GM18498 (cell line): ENCODE data around the gene BYSL.
A peak's percentile ranks its signal among the peaks of the same experiment; 100 is the strongest.
"Not testable (repeated sequence)": the region's sequence is repeated elsewhere in the genome, so short reads cannot be mapped to it uniquely, and the experiment has no call there.

Experiments used
- ATAC-seq: cut with Tn5 transposase; IDR thresholded peaks from one replicate; pipeline ENCODE4 v1.9.1; 2021; ENCODE audit warnings: mild to moderate bottlenecking, moderate library complexity; ENCODE audit not compliant: unreplicated experiment

BYSL gene

DNA sequence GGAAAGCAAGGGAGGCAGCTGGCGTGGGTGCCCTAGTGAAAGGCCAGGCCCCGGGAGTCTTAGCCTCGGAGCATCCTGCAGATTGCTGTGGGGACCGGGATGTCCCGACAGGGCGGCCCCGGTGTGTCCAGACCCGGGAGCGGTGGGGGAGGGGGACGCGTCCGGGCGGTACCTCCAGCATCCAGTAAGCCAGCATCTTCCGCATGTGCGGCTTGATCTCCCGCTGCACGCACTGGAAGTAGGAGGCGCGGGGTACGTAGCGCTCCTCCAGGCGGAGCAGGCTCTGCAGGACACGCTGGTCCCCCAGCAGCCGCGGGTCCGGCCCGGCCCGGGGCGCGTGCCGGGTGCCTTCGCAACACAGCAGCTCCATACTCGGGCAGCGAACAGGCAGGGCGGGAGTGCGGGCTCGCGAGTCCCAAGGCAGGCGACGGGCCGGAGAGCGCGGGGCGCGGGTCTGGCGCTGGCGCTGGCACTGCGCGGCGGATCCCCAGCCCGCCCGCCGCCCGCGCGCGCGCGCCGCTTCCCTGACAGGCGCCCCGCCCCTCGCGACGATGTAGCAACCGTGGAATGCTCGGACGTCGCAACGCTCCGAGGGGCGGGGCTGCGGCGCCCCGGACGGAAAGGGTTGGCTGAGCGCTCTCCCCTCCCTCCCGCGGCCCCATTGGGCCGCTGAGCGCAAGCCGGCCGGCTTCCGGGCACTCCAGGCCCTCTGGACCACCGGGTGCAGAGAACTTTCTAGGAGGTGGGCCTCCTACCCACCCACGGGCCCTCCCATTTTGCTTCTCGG lies 20.2 kb downstream of the BYSL start, which contains the start of gene CCND3:
Gene CCND3 (minus strand): TSS at position 529 of the 787 bp plus-strand sequence. CDS start 159 bp downstream, at position 370.
- peak; percentile 93 for ATAC-seq

DNA sequence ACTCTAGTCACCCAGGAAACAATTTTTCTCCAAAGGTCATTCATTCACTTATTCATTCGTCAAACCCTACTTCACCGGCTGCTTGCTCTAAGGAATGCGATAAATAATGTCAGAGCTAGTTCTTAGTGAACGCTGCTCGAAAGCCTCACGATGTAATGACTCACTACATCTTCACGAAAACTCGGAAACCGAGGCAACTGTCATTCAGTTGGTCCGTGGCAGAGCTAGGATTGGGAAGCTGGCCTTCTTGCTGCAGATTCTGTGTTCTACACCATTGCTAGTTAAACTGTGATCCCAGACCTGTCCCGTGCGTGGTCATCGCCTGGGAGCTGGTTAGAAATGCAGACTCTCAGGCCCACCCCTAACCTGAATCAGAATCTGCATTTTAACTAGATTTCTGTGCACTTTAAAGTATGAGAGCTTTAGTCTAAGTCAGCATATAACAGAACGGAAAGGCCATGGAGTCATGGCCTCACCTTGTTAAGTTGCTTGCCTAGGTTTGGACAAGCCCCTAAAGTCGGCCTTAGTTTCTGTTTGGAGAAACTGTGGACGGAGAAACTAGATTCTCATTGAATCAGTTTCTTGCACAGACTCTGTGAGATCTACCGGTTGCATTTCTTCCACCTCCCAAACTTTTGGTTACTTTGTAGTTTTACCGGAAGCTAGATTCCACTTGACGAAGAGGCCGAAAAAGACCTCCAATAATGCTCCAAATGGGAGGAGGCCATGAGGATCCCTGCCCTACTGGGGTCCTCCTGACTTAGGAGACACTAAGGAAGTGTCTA lies 21.0 kb downstream of the BYSL start:
- ATAC-seq: no peak

DNA sequence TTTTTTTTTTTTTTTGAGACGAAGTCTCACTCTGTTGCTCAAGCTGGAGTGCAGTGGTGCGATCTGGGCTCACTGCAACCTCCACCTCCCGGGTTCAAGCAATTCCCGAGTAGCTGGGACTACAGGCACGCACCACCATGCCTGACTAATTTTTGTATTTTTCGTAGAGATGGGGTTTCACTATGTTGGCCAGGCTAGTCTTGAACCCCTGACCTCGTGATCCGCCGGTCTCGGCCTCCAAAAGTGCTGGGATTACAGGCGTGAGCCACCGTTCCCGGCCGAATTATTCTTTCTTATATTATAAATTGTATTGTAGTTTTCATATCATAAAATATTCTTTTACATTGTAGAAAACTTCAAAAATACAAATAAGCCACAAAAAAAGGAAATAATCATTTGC lies 21.6 kb downstream of the BYSL start:
- ATAC-seq: not testable (repeated sequence)

DNA sequence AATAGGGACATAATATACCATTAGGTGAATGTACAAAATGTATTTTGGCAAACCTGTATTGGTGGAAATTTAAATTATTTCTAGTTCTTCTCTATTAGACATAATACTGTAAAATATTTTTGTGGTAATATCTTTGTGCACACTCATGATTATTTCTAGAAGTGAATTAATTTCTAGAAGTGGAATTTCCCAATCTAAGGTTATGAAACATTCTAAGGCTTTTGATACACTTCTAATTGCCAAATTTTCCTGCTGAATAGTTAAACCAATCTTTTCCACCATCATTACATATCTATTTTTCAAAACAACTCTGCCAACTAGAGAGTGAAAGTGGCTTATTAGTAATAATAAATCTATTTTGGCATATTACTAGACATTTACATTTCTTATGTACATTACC lies 22.2 kb downstream of the BYSL start:
- ATAC-seq: no peak

DNA sequence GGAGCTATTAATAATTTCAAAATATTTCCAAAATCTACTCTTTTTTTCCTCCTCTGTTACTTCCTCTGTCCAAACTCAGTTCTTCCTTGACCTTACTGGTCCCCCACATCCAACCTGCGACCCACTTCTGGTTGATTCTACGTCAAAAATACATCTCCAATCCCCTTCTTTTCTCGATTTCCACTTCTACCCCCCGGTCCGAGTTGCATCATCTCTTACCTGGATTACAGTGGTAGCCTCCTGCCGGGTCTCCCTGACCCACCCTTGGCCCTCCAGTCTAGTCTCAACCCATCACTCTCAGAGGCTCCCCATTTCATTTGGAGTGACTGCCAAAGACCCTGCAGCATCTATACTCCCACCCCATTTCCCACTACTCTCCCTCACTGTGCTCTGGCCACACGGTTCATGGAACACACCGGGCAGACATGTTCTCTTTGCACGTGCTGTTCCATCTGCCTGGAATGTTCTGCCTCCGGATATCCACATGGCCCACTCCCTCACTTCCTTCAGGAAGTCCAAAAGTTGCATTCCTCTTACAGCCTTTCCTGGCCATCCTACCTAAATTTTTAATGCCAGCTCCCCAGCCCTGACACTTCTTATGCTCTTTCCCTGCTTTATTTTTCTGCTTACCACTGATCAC lies 26.4 kb downstream of the BYSL start:
- ATAC-seq: no peak

DNA sequence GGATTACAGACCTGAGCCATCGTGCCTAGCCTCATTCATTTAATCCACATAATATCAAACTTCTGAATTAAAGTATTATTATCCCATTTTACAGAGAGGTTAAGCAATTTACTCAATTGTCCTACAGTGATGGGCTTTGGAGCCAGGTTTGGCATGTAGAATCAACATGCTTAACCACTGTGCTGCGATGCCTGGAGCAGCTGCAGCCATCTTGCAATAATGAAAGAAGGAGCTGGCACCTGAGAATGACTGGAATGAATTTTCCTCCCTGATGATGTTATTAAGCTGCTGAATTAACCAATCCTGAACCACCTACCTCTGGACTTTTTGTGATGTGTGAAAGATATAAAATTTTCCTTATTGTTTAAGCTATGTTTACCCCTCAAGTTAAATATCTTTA lies 33.4 kb downstream of the BYSL start:
- no peak for ATAC-seq

DNA sequence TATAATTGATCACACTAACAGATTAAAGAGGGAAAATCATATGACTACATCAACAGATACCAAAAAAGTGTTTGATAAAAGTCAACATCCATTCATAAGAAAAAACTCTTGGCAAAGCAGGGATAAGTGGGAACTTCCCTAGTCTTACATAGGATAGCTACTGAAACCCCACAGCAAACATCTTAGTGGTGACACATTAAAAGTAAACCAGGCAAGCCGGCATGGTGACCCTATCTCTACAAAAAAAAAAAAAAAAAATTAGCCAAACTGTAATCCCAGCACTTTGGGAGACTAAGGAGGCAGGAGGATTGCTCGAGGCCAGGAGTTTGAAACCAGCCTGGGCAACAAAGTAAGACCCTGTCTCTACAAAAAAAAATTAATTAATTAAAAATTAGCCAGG lies 34.1 kb downstream of the BYSL start:
- ATAC-seq: no peak

DNA sequence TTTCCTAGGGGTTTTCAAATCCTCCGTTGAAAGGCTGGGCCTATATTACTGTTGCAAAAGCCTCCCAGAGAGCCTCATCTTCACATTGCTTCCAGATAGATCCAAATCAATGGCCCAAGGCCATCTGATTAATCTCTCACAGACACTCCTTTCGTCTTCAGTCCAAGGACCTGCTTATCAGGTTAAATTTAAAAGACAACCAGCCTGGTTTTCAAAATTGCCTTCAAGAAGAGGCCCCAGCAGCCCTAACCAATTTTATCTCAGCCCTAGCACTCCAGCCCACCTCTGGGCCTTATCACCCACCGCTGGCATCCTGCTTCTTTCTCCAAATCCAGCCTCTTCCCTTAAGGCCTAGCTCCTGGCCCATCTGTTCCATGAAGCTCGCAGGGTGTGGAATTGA lies 35.8 kb downstream of the BYSL start:
- no peak for ATAC-seq

DNA sequence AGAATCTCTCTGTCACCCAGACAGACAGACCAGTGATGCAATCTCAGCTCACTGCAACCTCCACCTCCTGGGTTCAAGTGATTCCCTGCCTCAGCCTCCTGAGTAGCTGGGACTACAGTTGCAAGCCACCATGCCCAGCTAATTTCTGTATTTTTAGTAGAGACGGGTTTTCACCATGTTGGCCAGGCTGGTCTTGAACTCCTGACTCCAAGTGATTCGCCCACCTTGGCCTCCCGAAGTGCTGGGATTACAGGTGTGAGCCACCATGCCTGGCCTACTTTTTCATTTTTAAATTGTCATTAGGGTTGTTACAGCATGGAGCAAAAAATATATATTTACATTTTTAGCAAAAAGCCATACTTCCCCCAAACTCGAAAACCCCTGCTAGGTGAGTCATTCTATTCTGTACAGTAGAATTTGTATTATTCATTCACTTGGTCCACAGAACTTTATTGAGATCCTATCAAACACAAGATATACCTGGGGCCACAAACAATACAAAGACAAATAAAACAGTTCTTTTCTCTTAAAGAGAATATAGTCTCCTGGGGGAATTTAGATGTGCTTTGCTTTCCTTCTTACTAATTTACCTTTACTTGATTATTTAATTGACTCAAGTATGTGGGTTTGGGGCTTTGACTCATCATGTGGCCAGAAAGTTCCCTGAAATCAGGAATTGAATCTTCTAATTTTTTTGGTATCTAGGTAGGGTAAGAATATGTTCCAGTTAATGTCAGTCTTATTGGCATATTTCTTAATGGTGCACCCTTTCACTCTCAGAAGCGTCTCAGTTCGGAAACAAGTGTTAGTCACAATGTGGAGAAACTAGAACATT lies 36.9 kb downstream of the BYSL start:
- no peak for ATAC-seq

DNA sequence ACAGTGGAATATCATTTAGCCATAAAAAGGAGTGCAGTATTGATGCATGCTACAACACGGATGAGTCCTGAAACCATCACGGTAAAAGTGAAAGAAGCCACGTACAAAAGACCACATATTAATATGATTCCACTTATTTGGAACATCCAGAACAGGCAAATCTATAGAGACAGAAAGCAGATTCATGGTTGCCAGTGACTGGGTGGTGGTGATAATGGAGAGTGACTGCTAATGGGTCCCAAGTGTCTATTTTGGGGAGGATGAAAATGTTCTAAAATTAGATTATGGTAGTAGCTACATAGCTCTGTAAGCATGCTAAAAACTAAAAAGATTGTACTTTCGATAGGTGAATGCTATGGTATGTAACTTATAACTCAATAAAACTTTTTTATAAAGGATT lies 38.7 kb downstream of the BYSL start:
- ATAC-seq: no peak

DNA sequence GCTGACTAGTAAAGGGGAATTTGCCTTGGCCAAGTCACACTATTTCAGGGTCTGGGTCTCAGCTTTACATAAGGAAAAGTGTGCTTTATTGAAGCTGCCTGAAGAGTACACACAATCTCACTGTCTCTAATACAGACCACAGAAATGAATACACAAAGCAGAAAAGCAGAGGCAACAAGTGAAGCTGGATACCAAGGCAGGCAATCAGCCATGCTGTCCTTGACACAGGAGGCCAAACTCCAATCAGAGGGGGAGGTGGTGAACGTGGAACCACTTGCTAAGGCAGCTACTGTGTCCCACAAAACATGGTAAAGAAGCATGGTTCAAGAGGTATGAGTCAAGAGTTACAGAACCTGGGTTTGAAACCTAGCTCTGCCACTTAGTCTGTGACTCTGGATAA lies 42.1 kb downstream of the BYSL start:
- no peak for ATAC-seq

DNA sequence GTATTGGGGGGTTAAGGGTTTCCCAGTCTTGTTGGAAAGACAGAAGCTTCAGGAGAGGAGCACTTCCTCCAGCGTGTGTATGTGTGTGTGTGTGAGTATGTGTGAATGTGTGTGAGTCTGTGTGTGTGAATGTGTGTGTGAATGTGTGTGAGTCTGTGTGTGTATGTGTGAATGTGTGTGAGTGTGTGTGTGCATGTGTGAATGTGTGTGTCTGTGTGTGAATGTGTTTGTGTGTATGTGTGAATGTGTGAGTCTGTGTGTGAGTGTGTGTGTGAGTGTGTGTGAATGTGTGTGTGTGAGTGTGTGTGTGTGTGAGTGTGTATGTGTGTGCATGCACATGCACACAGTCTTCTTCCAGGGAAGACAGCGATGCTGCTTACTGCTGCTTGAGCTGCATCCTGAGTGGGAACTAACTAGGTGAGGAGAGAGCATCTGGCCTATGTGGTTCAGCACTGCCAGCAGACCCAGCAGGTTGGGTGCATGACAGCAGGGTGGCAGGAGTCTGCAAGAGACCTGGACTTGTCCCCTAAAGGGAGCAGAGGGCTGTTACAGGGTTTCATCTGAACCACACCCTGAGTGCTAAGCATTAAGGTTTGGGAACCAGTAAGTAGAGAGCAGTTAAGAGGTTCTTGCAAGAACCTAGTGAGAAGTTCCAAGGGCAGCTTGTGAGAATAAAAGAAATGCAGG lies 43.0 kb downstream of the BYSL start:
- ATAC-seq: no peak

DNA sequence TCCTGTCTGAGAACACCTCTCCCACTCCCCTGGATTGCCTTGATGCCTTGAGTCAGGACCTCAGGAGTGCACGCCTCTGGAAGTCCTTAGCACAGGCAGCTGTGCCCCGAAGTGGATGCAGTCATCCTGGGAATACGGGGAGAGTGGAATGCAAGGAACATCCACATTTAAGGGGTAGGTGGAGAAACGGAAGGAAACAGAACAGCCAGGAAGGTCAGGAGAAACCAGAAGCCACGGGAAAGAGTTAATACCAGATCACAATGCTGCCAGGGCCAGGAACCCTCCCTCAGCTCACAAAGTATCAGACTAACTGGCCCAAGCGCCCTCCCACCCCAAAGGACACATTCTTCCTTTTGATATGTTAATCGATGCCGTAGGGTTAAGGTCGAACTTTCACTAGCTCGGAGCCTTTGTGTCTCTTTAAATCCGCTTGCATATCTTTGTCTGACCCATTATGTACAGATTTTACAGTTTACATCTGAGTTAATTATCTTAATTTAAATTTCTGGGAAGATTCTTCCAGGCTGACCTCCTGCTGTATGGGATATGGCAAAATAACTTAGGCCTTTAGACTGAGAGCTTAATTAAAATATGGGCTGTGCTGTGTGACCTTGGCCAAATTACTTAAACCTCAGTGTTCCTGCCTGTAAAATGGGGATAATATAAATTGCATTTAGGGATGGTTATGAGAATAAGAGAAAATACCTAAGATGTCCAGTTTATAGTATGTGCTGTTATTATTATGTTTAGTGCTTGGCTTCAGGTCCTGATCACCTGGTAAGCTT lies 44.3 kb downstream of the BYSL start:
- ATAC-seq: no peak

DNA sequence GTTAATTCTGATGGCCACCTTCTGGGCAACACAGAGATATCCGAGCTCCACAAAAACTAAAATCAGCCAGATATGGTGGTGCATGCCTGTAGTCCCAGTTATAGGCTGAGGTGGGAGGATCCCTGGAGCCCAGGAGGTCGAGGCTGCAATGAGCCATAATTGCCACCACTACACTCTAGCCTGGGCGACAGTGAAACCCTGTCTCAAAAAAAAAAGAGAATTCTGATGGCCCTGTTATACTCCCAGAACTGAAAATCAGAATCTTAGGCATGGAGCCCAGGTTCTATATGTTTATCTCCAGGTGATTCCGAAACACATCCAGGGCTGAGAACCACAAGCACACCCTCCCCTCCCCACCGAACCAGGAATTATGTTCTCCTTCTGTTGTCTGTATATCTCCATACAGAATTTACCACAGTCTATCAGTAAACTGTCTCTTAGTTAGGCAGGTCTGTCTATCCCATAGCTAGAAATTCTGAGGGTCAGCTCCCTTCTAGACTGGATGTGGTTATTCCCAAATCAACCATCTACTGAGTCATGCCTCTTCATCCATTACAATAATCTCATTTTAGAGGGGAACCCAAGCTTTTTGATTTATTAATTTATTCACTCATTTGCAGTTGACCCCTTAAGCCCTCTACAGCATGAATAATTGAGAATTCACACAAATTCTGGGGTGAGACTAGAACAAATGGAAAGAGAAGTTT lies 45.1 kb downstream of the BYSL start:
- ATAC-seq: no peak

DNA sequence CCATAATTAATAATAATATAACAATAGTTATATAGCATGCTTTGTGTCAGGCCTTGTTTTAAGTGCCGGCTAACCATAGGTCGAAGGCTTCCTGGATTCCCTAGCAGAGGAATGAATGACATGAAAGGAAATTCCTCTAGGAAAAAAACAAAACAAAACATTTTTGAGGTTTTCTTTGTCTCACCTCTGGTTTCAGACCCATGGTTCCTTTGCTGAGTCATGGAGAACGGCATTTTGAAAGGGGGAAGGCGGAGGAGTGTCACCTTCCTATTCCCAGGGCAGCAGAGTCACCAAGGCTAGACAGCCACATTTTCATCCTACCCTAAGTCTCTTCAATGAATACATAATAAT lies 45.6 kb downstream of the BYSL start:
- no peak for ATAC-seq

DNA sequence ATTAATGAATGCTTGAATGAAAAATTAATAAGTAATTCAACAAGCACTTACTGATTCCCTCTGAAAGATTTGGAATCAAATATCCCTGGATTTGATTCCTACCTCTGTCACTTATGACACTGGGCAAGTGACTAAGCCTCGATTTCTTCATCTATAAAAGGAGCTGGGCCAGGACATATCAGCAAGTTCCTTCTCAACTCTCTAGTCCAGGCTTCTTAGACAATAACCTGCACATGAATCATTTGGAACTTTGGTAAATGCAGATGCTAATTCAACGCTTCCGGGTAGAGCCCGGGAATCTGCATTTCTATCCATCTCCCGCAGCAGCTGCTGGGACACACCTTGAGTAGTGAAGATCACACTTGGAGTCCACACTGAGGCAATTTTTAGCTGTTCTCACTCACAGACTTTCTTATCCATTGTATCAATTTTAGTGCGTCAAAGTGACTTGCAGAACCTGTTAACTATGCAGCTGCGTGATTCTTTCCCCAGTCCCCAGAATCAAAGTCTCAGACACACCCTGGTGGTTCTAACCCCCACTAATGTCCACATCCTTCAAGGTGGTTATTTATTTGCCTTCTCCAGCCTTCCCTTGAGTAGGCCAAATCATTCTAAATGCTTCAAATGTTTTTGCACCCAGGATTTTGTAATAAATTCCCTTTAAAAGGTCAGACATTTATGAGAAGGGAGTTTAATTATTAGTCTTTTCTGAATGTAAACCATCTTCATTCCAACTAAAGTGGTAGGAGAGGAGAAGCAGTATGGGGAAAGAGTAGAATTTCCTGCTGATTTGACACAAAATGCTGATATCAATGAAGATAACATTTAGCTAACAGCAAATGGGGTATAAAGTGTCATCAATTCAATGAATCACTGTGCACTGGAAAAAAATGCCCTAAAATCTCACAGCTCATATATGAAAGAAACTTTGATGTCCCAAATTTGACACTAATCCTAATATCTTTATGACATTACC lies 46.3 kb downstream of the BYSL start:
- no peak for ATAC-seq

DNA sequence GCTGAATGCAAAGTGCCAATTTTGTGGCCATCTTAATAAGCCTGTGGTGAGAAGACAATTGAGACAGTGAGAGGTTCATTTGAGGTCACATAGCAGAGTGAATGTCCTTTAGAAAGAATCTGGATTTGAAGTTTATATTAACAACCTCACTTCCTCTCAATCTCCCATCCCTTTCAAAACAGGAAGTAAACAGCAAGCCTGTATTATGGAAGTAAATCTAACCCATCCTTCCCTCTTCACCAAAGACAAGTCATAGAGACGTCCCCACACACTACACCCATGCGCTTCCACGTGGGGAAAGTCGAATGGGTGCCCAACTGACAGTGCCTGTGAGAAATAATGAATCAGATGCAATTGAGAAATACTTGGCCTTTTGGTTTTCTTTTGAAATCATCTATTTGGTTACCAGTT lies 49.1 kb downstream of the BYSL start:
- ATAC-seq: no peak

DNA sequence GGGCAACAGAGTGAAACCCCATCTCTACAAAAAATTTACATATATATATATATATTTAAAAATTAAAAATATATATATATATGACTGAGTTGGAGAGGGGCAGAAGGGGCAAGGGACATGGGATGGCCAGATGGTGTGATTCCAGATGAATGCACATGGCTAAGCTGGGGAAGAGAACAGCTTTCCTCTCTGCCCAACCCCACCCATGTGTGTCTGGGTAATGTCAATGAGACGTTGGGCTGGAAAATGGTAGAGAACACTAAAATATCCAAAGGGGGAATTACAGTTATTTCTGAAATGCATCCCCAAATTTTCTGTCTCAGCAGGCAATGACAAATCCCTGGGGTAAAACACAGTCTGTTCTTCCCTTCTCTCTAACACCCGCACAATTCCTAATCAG lies 51.5 kb downstream of the BYSL start:
- ATAC-seq: no peak
